ENCODE data around the gene CD99. TPM values are rescaled to one million over a fixed set of nuclear protein-coding genes. Genes with fewer than 3 reads are reported as not detected.

CD99 gene
- total and polyA plus RNA-seq, 2 experiments from 2014 or later: 28.5 to 43.1 TPM

- no peak overlapping the region for H3K27ac Mint-ChIP-seq
- H3K27me3 Mint-ChIP-seq (ENCODE audit: insufficient read depth, low read depth, poor library complexity): peaks cover 6% of the 10 kb centered on the region
- H3K9me3 Mint-ChIP-seq: no peaks in the 10 kb centered on the region
- H3K27ac ChIP-seq (ENCODE audit: low read depth): no peak overlapping the region
- peaks cover 4% of the 10 kb centered on the region; the same call in 1 of the 2 replicates for H3K9me2 ChIP-seq (ENCODE audit: insufficient read depth)
- no peaks in the 10 kb centered on the region for H3K27me3 ChIP-seq (ENCODE audit: insufficient read depth)
- no peak overlapping the region for H2AFZ ChIP-seq
- H3K4me1 ChIP-seq (ENCODE audit: insufficient read depth): peaks cover 17% of the 10 kb centered on the region; the same call in 1 of the 2 replicates
- DNase-seq (ENCODE audit: low spot score) (no peak), ATAC-seq (no peak)
- H4K20me1 ChIP-seq (replicated peaks; ENCODE audit: insufficient read depth): no peaks in the 10 kb centered on the region; the same call in 1 of the 2 replicates
- no peak overlapping the region for H3K4me3 ChIP-seq
- no peaks in the 10 kb centered on the region for H3K36me3 ChIP-seq (ENCODE audit: insufficient read depth)
- peaks cover 2% of the 10 kb centered on the region; the same call in 1 of the 2 replicates for H3K79me2 ChIP-seq (replicated peaks; ENCODE audit: insufficient read depth)
- H3F3A ChIP-seq (replicated peaks; ENCODE audit: low read depth): 0 out of 2 replicates have a peak, but pooled peaks cover 2% of the 10 kb centered on the region
- H3K4me3 Mint-ChIP-seq: no peak overlapping the region
- H3K4me1 Mint-ChIP-seq: peaks cover 12% of the 10 kb centered on the region
- no peak overlapping the region for H3K4me2 ChIP-seq
- H3K36me3 Mint-ChIP-seq (ENCODE audit: low read depth): peaks cover 5% of the 10 kb centered on the region; the same call in 2 of the 3 replicates
- no peak for TF ChIP-seq EZH2 (IDR thresholded peaks at IDR 0.05; ENCODE audit: low read depth, unreplicated experiment)
These were observed 10.5 kb downstream of the CD99 start for GRCh38 chrX:2701600-2701999.

- no peak overlapping the region for H3K27ac Mint-ChIP-seq
- ATAC-seq: peak; percentile 28
These were observed 12.9 kb downstream of the CD99 start for GRCh38 chrX:2703991-2704369.

More at GRCh38 chrX:2703991-2704369, 12.9 kb downstream of the CD99 start:
- no peak for TF ChIP-seq NANOG (IDR thresholded peaks at IDR 0.05; ENCODE audit: borderline replicate concordance)
- peak; percentile 29 to 52; a peak in 3 of 4 replicates for TF ChIP-seq CTCF (conservative IDR thresholded peaks at IDR 0.05; ENCODE audit: low read depth in 2 of 2)
- H3F3A ChIP-seq (replicated peaks; ENCODE audit: low read depth): peaks cover 2% of the 10 kb centered on the region; the same call in 1 of the 2 replicates
- H4K20me1 ChIP-seq (replicated peaks; ENCODE audit: insufficient read depth): no peaks in the 10 kb centered on the region
- H3K9me3 Mint-ChIP-seq: no peaks in the 10 kb centered on the region
- DNase-seq (ENCODE audit: low spot score): peak; percentile 56
- no peak overlapping the region for H2AFZ ChIP-seq
- no peak overlapping the region for H3K4me3 ChIP-seq
- peaks cover 2% of the 10 kb centered on the region; the same call in 1 of the 2 replicates for H3K79me2 ChIP-seq (replicated peaks; ENCODE audit: insufficient read depth)
- peaks cover 13% of the 10 kb centered on the region for H3K27me3 Mint-ChIP-seq (ENCODE audit: insufficient read depth, low read depth, poor library complexity)
- peaks cover 34% of the 10 kb centered on the region for H3K4me1 Mint-ChIP-seq
- no peak overlapping the region for H3K27ac ChIP-seq (ENCODE audit: low read depth)
- H3K4me1 ChIP-seq (ENCODE audit: insufficient read depth): peaks cover 28% of the 10 kb centered on the region; the same call in 1 of the 2 replicates
- no peaks in the 10 kb centered on the region for H3K36me3 ChIP-seq (ENCODE audit: insufficient read depth)
- no peak overlapping the region for H3K4me2 ChIP-seq
- H3K36me3 Mint-ChIP-seq (ENCODE audit: low read depth): peaks cover 5% of the 10 kb centered on the region; the same call in 2 of the 3 replicates
- H3K27me3 ChIP-seq (ENCODE audit: insufficient read depth): no peaks in the 10 kb centered on the region
- H3K4me3 Mint-ChIP-seq: no peak overlapping the region
- peaks cover 4% of the 10 kb centered on the region; the same call in 1 of the 2 replicates for H3K9me2 ChIP-seq (ENCODE audit: insufficient read depth)
